Suprapubic skin (tissue), 4 donors: ENCODE data around the gene ZNF444.

ENCODE experiments used
- POLR2A ChIP-seq, 2 donors: fragments of 450-650 bp; IDR thresholded peaks; one replicate each; pipeline ENCODE4 v1.6.1; 2017; ENCODE audit warnings: antibody characterized with exemption in 2 of 2, mild to moderate bottlenecking in 2 of 2, moderate library complexity in 2 of 2
- POLR2AphosphoS5 ChIP-seq, 3 donors: sonication (generic); formaldehyde crosslinking; IDR thresholded peaks; one replicate each; pipeline ENCODE4 v1.6.1; 2017; ENCODE audit warnings: antibody characterized with exemption in 3 of 3
- TF ChIP-seq, protein P1 (sequence below), 2 donors: fragments of 200-600 bp in 1 of 2; fragments of 450-650 bp in 1 of 2; sonication (generic) in 1 of 2; IDR thresholded peaks; one replicate each; pipeline ENCODE4 v1.5.1; 2016 to 2019; ENCODE audit warnings: antibody characterized with exemption in 2 of 2, mild to moderate bottlenecking in 1 of 2, moderate library complexity in 1 of 2

DNA sequence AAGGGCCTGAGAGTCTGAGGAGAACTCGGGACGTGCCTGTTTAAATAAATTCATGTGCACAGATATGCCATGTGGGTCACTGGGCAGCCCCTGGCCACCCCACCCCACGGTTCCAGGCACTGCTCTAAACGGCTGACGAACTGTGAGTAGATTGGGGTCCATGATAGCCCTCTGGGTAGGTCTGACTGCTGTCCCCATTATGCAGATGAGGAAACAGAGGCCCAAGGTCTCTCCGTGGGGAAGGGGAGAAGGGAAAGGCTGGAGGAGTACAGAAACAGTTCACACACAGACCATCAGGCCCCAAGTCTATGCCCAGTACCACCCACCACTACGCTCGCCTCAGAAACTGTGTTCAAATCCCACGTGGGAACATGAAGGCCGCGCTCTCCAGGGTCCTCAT lies 34.1 kb upstream of the ZNF444 start:
- TF ChIP-seq, protein P1, sequence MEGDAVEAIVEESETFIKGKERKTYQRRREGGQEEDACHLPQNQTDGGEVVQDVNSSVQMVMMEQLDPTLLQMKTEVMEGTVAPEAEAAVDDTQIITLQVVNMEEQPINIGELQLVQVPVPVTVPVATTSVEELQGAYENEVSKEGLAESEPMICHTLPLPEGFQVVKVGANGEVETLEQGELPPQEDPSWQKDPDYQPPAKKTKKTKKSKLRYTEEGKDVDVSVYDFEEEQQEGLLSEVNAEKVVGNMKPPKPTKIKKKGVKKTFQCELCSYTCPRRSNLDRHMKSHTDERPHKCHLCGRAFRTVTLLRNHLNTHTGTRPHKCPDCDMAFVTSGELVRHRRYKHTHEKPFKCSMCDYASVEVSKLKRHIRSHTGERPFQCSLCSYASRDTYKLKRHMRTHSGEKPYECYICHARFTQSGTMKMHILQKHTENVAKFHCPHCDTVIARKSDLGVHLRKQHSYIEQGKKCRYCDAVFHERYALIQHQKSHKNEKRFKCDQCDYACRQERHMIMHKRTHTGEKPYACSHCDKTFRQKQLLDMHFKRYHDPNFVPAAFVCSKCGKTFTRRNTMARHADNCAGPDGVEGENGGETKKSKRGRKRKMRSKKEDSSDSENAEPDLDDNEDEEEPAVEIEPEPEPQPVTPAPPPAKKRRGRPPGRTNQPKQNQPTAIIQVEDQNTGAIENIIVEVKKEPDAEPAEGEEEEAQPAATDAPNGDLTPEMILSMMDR (IDR thresholded peaks at IDR 0.05): no peak
- no peak for TF ChIP-seq POLR2AphosphoS5 (IDR thresholded peaks at IDR 0.05)
- TF ChIP-seq POLR2A (IDR thresholded peaks at IDR 0.05): no peak
